Stimulated activated CD8-positive, alpha-beta memory T cell treated with anti-CD3 and anti-CD28 coated beads, Interleukin-4, amount 100 ng/mL, for 24 hours (primary cell): ENCODE data around the gene GLIS1.

Experiments used
- DNase-seq: peaks from one replicate; pipeline ENCODE4 v3.0.0-alpha.2; 2020; ENCODE audit warnings: low read depth

The GLIS1 gene

DNA sequence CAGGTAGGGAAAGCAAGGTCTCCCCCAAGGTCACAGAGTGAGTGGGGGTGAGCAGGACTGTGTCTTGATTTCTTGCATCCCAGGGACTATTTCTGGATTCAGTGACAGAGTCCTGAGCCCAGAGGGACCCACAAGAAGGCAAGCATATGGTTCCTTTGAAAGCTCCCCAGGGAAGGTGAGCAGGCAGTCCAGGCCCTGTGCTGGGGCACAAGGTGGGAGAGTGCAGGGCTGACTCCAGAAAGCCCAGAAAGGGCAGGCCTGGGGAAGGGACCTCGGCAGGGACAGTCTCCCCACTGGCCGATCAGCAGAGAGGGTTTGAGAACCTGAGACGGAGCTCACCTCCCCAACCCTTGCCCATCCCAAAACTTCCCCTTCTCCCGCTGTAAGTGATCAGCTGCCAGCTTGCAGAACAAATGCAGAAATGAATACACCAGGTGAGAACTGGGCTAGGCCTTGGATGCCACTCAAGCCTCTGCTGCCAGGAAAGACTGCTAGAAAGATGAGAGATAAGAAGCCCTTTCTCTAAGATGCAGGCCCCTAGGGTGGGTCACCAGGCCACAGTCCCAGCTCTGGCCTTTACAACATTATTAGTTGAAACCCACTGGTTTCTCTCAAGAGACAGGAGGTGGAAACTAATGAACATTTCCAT is 121.0 kb downstream of the GLIS1 start:
- no peak for DNase-seq

- DNase-seq, result no peak
Measured at GRCh38 chr1:53617382-53617781, 121.6 kb downstream of the GLIS1 start.

DNA sequence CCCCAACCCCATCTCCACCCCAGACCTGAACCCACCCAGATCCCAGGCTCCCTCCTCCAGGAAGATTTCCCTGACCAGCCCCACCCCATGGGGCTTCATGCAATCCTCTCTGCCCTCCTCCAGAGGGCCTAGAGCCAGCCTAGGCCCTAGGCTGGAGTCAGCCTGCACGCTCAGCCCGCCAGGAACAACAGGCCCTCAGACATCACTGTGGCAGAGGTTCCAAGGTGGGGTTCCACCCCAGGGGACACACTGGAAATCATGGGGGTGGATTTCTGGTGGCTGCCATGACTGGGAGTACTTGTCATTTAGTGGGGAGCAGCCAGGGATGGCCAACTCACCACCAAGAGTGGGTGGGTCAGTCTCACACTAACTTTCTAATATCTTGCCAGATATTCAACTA is 122.0 kb downstream of the GLIS1 start:
- no peak for DNase-seq

DNA sequence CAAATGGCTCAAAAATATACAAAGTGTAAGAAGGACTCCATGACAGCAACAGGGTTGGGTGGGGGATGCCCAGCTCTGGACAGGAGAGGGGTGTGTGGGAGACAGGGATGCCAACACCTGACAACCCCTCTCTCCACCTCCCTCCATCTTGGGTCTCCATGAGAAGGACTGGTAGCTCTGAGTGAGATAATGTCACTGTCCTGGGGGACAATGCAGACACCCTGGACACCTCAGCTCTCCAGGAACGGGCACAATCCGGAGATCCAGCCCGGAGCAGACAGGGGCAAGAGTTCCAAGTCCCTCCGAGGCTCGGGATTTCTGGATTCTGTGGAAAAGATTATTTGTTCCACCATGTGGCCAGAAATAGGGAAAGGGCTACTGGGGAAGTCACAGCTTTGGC is 122.5 kb downstream of the GLIS1 start:
- no peak for DNase-seq

- no peak for DNase-seq
Measured at GRCh38 chr1:53615101-53615500, 123.9 kb downstream of the GLIS1 start.

DNA sequence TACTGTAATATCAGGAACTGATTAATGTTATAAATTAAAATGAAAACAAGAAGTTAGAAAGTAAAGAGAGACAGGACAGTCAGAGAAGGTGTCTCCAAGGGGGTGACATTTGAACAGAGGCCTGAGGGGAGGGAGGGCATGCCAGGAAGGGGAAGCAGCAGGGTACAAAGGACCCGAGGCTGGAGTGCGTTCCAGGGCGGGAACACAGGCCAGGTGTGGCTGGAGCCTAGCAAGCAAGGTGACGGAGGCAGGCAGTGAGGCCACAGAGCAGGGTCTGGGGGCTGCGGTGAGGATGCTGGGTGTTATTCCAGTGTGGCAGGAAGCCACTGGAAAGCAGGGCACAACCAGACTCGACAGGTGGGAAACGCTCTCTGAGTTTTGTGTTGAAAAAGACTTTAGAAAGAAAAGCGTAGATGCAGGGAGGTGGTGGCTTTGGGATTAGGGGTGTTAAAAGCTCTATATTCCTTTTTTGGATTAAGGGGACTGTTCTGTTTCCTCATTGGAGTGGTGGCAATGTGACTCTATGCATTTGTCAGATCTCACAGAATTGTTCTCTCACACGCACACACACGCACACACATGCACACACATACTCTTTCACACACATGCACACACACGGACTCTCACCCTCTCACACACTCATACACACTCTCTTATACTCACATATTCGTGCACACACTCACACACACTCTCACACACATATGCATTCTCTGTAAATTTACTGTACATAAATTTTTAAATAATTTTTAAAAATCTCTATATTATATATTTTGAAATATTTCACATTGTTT is 124.5 kb downstream of the GLIS1 start:
- DNase-seq, result no peak

- no peak for DNase-seq
Measured at GRCh38 chr1:53608676-53609075, 130.3 kb downstream of the GLIS1 start.

DNA sequence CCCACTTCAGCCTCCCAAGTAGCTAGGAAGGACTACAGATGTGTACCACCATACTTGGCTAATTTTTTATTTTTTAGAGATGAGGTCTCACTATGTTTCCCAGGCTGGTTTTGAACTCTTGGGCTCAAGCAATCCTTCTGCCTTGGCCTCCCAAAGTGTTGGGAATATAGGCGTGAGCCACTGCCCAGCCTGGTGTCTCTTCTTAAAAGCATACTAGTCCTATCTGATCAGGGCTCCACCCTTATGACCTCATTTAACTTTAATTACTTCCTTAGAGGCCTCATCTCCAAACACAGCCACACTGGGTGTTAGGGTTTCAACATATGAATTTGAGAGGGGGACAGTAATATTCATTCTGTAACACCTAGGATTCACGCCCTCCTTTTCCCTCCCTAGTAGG is 130.9 kb downstream of the GLIS1 start:
- no peak for DNase-seq

GRCh38 chr1:53606651-53607051 is 132.3 kb downstream of the GLIS1 start:
- no peak for DNase-seq

- no peak for DNase-seq
Measured at GRCh38 chr1:53606197-53606596, 132.8 kb downstream of the GLIS1 start.

DNA sequence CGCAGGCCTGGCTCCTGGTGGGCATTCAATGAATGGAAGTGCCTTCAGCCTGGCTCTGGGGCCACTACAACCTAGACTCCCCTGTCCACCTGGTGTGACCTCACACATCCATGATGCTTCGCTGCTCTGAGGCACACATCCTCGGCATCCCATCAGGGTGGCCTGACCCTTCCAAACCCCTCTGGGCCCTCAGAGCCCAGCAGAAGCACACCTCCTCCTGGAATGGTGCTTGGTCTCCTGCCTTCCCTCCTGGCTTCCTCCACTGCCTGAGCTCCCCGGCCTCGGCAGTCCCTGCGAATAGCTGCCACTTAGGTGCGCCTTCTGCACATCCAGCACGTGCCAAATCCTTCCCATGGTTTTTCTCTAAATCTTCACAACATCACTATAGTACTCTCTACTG is 133.8 kb downstream of the GLIS1 start:
- no peak for DNase-seq

DNA sequence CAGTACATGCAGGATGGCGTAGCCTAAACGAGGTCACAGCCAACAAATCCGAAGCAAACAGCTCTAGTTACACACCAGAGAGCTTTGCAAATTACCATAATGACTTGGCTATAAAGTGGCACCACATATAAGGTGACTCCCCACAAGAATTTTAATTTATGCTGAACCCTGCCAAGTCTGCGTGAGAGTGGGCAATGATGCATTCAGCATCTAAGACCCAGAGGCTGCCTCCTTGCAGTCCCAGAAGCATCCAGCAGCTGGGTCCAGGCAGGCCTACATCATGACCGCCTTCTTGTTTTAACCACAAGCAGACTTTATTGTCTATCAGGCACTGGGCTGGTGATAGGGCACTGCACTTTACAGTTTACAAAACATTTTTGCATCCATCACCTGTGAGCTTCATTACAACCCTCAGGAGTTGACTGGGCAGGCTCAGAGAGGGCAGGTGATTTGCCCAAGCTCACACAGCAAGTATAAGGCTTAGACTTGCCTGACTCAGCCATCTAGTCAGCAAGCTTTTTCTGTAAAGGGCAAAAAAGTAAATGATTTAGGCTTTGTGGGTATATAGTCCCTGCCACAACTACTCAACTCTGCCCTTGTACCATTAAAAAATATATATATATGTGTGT is 134.6 kb downstream of the GLIS1 start:
- DNase-seq, result no peak

DNA sequence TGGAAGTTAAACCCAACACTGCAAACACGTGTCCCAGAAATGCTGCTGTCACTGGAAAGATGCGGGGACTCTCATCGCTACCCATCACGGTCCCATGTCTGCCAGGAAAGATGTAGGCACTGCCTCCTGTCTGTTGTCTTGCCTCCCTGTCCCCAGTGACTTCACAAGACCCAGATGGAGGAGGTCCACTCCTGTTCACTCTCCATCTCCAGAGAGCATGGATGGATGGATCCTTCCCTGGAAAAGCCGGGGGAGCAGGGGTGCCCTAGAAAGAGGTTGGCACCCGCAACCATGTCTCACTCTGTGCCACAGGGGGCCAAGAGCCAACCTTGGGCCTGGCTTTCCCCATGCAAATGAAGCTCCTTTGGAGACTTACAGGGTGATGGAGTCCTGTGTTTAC is 135.5 kb downstream of the GLIS1 start:
- DNase-seq, result no peak

GRCh38 chr1:53601867-53602775 is 136.8 kb downstream of the GLIS1 start:
- no peak for DNase-seq

DNA sequence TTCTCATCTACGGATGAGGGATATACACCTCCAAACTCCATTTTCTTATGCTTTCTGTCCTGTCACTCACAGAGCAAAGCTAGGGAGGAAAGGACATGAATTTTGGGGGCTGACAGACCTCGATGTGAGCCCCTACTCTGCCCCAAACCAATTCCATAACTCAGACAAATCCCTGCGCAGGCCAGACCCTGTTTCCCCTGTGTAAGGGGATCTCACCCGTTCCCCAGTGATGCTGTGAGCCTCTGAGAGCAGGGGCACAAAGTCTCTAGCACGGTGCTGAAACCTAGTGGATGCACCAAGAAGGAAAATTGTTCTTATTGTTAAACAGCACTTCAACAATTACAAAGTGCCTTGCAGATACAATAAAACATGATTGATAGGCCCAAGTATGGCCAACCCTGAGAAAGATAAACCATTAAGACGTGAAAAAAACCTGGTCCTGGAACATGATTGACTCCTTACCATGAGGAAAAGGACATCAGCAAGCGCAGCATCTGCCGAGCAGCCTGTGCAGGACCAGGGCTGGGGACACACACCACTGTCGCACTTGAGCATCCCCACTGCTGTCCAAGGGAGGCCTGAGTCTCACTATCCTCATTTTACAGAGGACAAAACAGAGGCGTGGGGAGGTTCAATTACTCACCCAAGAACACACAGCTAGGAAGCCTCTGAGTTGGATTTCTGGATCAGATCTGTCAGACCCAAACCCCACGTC is 137.8 kb downstream of the GLIS1 start:
- DNase-seq, result no peak

- no peak for DNase-seq
Measured at GRCh38 chr1:53600561-53600960, 138.4 kb downstream of the GLIS1 start.

- DNase-seq, result no peak
Measured at GRCh38 chr1:53600001-53600400, 139.0 kb downstream of the GLIS1 start.

- DNase-seq, result no peak
Measured at GRCh38 chr1:53599481-53599880, 139.5 kb downstream of the GLIS1 start.

DNA sequence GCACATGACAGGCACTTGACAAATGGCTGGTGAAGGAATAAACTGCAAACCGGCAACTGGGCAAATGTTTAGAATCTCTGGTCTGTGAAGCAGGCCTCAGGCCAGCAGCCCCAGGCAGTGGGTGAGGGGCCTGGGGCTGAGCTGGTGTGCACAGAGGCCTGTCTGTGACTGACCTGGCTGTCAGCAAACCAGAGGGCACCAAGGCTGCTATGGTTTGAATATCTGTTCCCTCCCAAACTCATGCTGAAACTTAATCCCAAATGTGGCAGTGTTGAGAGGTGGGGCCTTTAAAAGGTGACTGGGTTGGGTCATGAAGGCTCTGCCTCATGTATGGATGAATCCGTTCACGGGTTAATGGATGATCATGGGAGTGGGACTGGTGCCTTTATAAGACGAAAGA is 140.0 kb downstream of the GLIS1 start:
- no peak for DNase-seq

- DNase-seq, result no peak
Measured at GRCh38 chr1:53595906-53596305, 143.1 kb downstream of the GLIS1 start.

GRCh38 chr1:53594391-53595180 is 144.4 kb downstream of the GLIS1 start:
- DNase-seq, result no peak
